Measurements from ENCODE around the gene EVI5L.

EVI5L gene

GRCh38 chr19:7881910-7882309, 51.9 kb downstream of the EVI5L start:
- DNase-seq = no peak
- Histone ChIP-seq H3K9me3 (no peaks in the 10 kb centered on the region), H3K36me3 (no peaks in the 10 kb centered on the region), H3K27me3 (peaks cover 4% of the 10 kb centered on the region; the same call in 1 of the 2 replicates), H3K4me1 (no peaks in the 10 kb centered on the region), H3K4me3 (ENCODE audit: low read depth, low read length) (no peak overlapping the region)
- no peak for TF ChIP-seq CTCF (IDR thresholded peaks at IDR 0.05; ENCODE audit: low read depth, low read length)

GRCh38 chr19:7883105-7883504, 53.1 kb downstream of the EVI5L start:
- Histone ChIP-seq H3K4me1 (no peaks in the 10 kb centered on the region), H3K36me3 (no peaks in the 10 kb centered on the region), H3K9me3 (no peaks in the 10 kb centered on the region), H3K4me3 (ENCODE audit: low read depth, low read length) (no peak overlapping the region), H3K27me3 (peaks cover 4% of the 10 kb centered on the region; the same call in 1 of the 2 replicates)
- DNase-seq = no peak
- no peak for TF ChIP-seq CTCF (IDR thresholded peaks at IDR 0.05; ENCODE audit: low read depth, low read length)

- peaks cover 4% of the 10 kb centered on the region; the same call in 1 of the 2 replicates for H3K27me3 ChIP-seq
- H3K36me3 ChIP-seq = no peaks in the 10 kb centered on the region
- H3K4me3 ChIP-seq (ENCODE audit: low read depth, low read length) = no peak overlapping the region
- DNase-seq = no peak
- no peaks in the 10 kb centered on the region for H3K4me1 ChIP-seq
- no peaks in the 10 kb centered on the region for H3K9me3 ChIP-seq
- TF ChIP-seq CTCF (IDR thresholded peaks at IDR 0.05; ENCODE audit: low read depth, low read length) = no peak
Measured at GRCh38 chr19:7883796-7884570, 54.0 kb downstream of the EVI5L start.

- Histone ChIP-seq H3K27me3 (peaks cover 4% of the 10 kb centered on the region; the same call in 1 of the 2 replicates), H3K36me3 (no peaks in the 10 kb centered on the region), H3K4me1 (no peaks in the 10 kb centered on the region), H3K4me3 (ENCODE audit: low read depth, low read length) (no peak overlapping the region), H3K9me3 (no peaks in the 10 kb centered on the region)
- no peak for TF ChIP-seq CTCF (IDR thresholded peaks at IDR 0.05; ENCODE audit: low read depth, low read length)
- DNase-seq = no peak
Measured at GRCh38 chr19:7885818-7886217, 55.8 kb downstream of the EVI5L start.

- TF ChIP-seq CTCF (IDR thresholded peaks at IDR 0.05; ENCODE audit: low read depth, low read length) = no peak
- peaks cover 4% of the 10 kb centered on the region; the same call in 1 of the 2 replicates for H3K27me3 ChIP-seq
- no peaks in the 10 kb centered on the region for H3K36me3 ChIP-seq
- no peak for DNase-seq
- H3K4me3 ChIP-seq (ENCODE audit: low read depth, low read length) = no peak overlapping the region
- H3K4me1 ChIP-seq = no peaks in the 10 kb centered on the region
- H3K9me3 ChIP-seq = no peaks in the 10 kb centered on the region
Measured at GRCh38 chr19:7887408-7888144, 57.6 kb downstream of the EVI5L start.
